ENCODE results near the gene KRT15. TPM values are rescaled to one million over a fixed set of nuclear protein-coding genes. Genes with fewer than 3 reads are reported as not detected.

The KRT15 gene
- total and polyA plus RNA-seq, 2 of the 8 experiments (the other 6 are each of a cell fraction or from before 2014, with no cell fraction given), result 0.11 to 0.13 TPM

GRCh38 chr17:41467561-41467960 lies 51.1 kb downstream of the KRT15 start:
- no peak overlapping the region for H4K91ac ChIP-seq (replicated peaks; ENCODE audit: insufficient read length, low read length)
- POLR2A ChIA-PET (ENCODE audit: partially characterized antibody), result no interaction called here
- TF ChIP-seq PHF8 (conservative IDR thresholded peaks at IDR 0.05; ENCODE audit: low read depth, low read length) (no peak), BRCA1 (IDR thresholded peaks at IDR 0.05; ENCODE audit: low read depth, low read length) (no peak), RFX5 (IDR thresholded peaks at IDR 0.05; ENCODE audit: borderline replicate concordance, low read depth, low read length) (no peak), SRF (IDR thresholded peaks at IDR 0.05; ENCODE audit: low read depth, low read length) (no peak), YY1 (IDR thresholded peaks at IDR 0.05; ENCODE audit: low read depth, low read length) (no peak), POU5F1 (IDR thresholded peaks at IDR 0.05; ENCODE audit: low read depth, low read length) (no peak), KDM4A (IDR thresholded peaks at IDR 0.05; ENCODE audit: low read depth, low read length, severe bottlenecking) (no peak), CHD1 (IDR thresholded peaks at IDR 0.05; ENCODE audit: low read depth, low read length) (no peak), TEAD4 (IDR thresholded peaks at IDR 0.05; ENCODE audit: low read depth, low read length) (no peak)

More at GRCh38 chr17:41467561-41467960, 51.1 kb downstream of the KRT15 start:
- Histone ChIP-seq H3K56ac (replicated peaks; ENCODE audit: insufficient read length, low read depth, low read length) (no peak overlapping the region), H3K27me3 (replicated peaks in 1 of 4; ENCODE audit: control insufficient read depth in 3 of 4, extremely low read depth in 1 of 4, insufficient read depth in 3 of 4, low read length in 3 of 4) (no peaks in the 10 kb centered on the region), H3K4me2 (ENCODE audit: insufficient read depth in 1 of 2, low read depth in 2 of 2, low read length in 2 of 2) (no peak overlapping the region), H3K4me3 (ENCODE audit: extremely low read depth in 1 of 4, insufficient read depth in 2 of 4, low read depth in 3 of 4, low read length in 4 of 4) (no peak overlapping the region), H2AK5ac (ENCODE audit: low read depth, low read length) (no peak overlapping the region), H2BK120ac (replicated peaks; ENCODE audit: low read depth, low read length) (no peak overlapping the region), H3K23ac (ENCODE audit: insufficient read length) (no peak overlapping the region), H4K20me1 (replicated peaks in 1 of 2; ENCODE audit: control insufficient read depth in 1 of 2, insufficient read depth in 2 of 2, low read length in 2 of 2) (no peaks in the 10 kb centered on the region), H2BK15ac (ENCODE audit: low read length) (no peak overlapping the region), H2AFZ (ENCODE audit: low read length) (no peak overlapping the region), H3K18ac (ENCODE audit: extremely low read depth, low read length) (no peak overlapping the region), H3K79me2 (ENCODE audit: control insufficient read depth in 1 of 2, insufficient read depth in 2 of 2, low read length in 2 of 2) (no peaks in the 10 kb centered on the region), H3K9me3 (ENCODE audit: insufficient read depth in 2 of 2, low read depth in 1 of 2, low read length in 1 of 2) (no peaks in the 10 kb centered on the region; a peak in 1 of 4 replicates), H3K9ac (replicated peaks in 1 of 4; ENCODE audit: extremely low read depth in 1 of 4, low read depth in 3 of 4, low read length in 3 of 4) (no peak overlapping the region), H3K36me3 (ENCODE audit: control insufficient read depth in 2 of 4, insufficient read depth in 4 of 4, low read length in 3 of 4) (no peaks in the 10 kb centered on the region), H3K14ac (ENCODE audit: insufficient read length) (no peak overlapping the region), H3K4me1 (replicated peaks in 1 of 4; ENCODE audit: control insufficient read depth in 3 of 4, insufficient read depth in 4 of 4, low read length in 3 of 4) (no peaks in the 10 kb centered on the region), H3K79me1 (ENCODE audit: low read depth, low read length) (no peaks in the 10 kb centered on the region), H3K4ac (replicated peaks; ENCODE audit: insufficient read length, low read depth, low read length) (no peak overlapping the region), H2BK12ac (ENCODE audit: low read depth, low read length) (no peak overlapping the region), H4K8ac (ENCODE audit: extremely low read depth, insufficient read depth, low read length) (no peak overlapping the region), H3K27ac (ENCODE audit: low read depth, low read length) (no peak overlapping the region), H3K23me2 (ENCODE audit: low read depth, low read length) (no peaks in the 10 kb centered on the region), H2BK5ac (ENCODE audit: low read depth, low read length) (no peak overlapping the region), H4K5ac (ENCODE audit: insufficient read length, low read depth, low read length) (no peak overlapping the region), H2BK20ac (ENCODE audit: low read length) (no peak overlapping the region)
- DNase-seq (ENCODE audit: low read depth in 1 of 2, low spot score in 2 of 2) (no peak), FAIRE-seq (no peak)
- WGBS, 2 experiments (ENCODE audit: extremely low coverage in 1 of 2, insufficient coverage in 1 of 2, insufficient read length in 1 of 2, insufficient replicate concordance in 2 of 2, low coverage in 1 of 2, low lambda C conversion rate in 2 of 2, missing lambda C conversion rate in 1 of 2), result 87% methylated on average over 4 of the region's 4 CpGs; no CpG with 5 or more reads in 1 of the 2 experiments
- CTCF ChIA-PET (ENCODE audit: partially characterized antibody), result interaction anchor here (1.5 kb wide), 1 partner anchor 82 kb away, joined by 6 read pairs; no protein-coding TSS in a partner anchor
